Gastroesophageal sphincter (tissue), 3 donors: ENCODE data around the gene TMIGD1.

Source experiments
- EP300 ChIP-seq: sonication (generic); formaldehyde crosslinking; IDR thresholded peaks from one replicate; pipeline ENCODE4 v1.6.1; 2017; ENCODE audit warnings: antibody characterized with exemption, mild to moderate bottlenecking
- POLR2A ChIP-seq, 2 donors: fragments of 450-650 bp; IDR thresholded peaks; one replicate each; pipeline ENCODE4 v1.6.1; 2017; ENCODE audit warnings: antibody characterized with exemption in 2 of 2, mild to moderate bottlenecking in 2 of 2, moderate library complexity in 1 of 2
- POLR2AphosphoS5 ChIP-seq: sonication (generic); formaldehyde crosslinking; IDR thresholded peaks from one replicate; pipeline ENCODE4 v1.6.1; 2017; ENCODE audit warnings: antibody characterized with exemption
- TF ChIP-seq, protein P1 (sequence below), 4 experiments: fragments of 200-600 bp in 2 of 4; fragments of 450-650 bp in 2 of 4; sonication (generic) in 1 of 4; IDR thresholded peaks; one replicate each; pipeline ENCODE4 v1.5.1; 2017 to 2019; ENCODE audit warnings: antibody characterized with exemption in 4 of 4, mild to moderate bottlenecking in 2 of 4, moderate library complexity in 2 of 4

DNA sequence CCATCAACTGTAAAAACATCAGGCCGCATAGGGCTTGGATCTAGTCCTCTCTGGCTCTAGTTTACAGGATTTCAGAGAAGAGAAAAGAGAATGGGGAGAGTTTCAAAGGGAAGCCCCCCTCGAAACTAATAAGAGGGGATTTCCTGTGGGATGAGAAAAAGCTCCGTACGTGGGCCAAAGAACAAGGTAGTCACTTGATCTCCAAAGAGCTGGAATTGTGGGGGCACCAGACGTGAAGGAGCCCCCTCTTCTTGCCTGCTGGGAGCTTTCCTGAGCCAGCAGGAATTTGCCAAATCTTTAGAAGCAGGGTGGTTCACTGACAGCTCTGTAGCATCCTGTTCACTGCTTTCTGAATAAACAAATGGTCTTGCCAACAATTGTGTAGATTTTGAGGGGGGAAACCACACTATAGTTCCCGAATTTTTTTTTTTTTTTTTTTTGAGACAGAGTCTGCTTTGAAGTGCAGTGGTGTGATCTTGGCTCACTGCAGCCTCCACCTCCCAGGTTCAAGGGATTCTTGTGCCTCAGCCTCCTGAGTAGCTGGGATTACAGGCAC is 7.0 kb upstream of the TMIGD1 start:
- TF ChIP-seq, protein P1, sequence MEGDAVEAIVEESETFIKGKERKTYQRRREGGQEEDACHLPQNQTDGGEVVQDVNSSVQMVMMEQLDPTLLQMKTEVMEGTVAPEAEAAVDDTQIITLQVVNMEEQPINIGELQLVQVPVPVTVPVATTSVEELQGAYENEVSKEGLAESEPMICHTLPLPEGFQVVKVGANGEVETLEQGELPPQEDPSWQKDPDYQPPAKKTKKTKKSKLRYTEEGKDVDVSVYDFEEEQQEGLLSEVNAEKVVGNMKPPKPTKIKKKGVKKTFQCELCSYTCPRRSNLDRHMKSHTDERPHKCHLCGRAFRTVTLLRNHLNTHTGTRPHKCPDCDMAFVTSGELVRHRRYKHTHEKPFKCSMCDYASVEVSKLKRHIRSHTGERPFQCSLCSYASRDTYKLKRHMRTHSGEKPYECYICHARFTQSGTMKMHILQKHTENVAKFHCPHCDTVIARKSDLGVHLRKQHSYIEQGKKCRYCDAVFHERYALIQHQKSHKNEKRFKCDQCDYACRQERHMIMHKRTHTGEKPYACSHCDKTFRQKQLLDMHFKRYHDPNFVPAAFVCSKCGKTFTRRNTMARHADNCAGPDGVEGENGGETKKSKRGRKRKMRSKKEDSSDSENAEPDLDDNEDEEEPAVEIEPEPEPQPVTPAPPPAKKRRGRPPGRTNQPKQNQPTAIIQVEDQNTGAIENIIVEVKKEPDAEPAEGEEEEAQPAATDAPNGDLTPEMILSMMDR (IDR thresholded peaks at IDR 0.05): no peak
- no peak for TF ChIP-seq EP300
- TF ChIP-seq POLR2AphosphoS5: no peak
- TF ChIP-seq POLR2A (IDR thresholded peaks at IDR 0.05): no peak
